Muscle of leg (tissue), 16 donors: ENCODE results near the gene PPY. TPM values are rescaled to one million over a fixed set of nuclear protein-coding genes. Genes with fewer than 3 reads are reported as not detected.

Experiments
- DNase-seq: peaks from one replicate; pipeline ENCODE4 v3.0.0; 2013
- H3K27ac ChIP-seq: one replicate; pipeline ENCODE4 v1.5.1; 2013; ENCODE audit warnings: mild to moderate bottlenecking, low read length, control low read depth
- H3K27me3 ChIP-seq: one replicate; pipeline ENCODE4 v1.6.1; 2013; ENCODE audit warnings: low read length; ENCODE audit not compliant: control insufficient read depth, insufficient read depth
- H3K36me3 ChIP-seq: one replicate; pipeline ENCODE4 v1.6.1; 2013; ENCODE audit warnings: low read length; ENCODE audit not compliant: control insufficient read depth, insufficient read depth
- H3K4me1 ChIP-seq: one replicate; pipeline ENCODE4 v1.6.1; 2013; ENCODE audit warnings: low read length; ENCODE audit not compliant: control insufficient read depth, insufficient read depth
- H3K4me3 ChIP-seq: one replicate; pipeline ENCODE4 v1.5.1; 2013; ENCODE audit warnings: low read length, control low read depth
- H3K9me3 ChIP-seq: replicated peaks from 2 replicates; pipeline ENCODE4 v1.6.1; 2013; ENCODE audit warnings: low read depth, low read length; ENCODE audit not compliant: control insufficient read depth
- WGBS: methylation state at CpG from one replicate; pipeline ENCODE4 v1.1.5; 2013; ENCODE audit warnings: missing lambda C conversion rate; ENCODE audit not compliant: insufficient coverage; 5-methylcytosine and 5-hydroxymethylcytosine counted together
- long read RNA-seq, 11 donors: transcript quantifications; one replicate each; lab custom pipeline, GENCODE V29; 2026
- polyA plus RNA-seq, 8 donors: library from polyadenylated mRNA; unstranded; fragments of 120-200 nt; gene quantifications; one replicate each; pipeline versions ENCODE4 v1.2.1 to v1.2.3, GENCODE V29; 2013; ENCODE audit warnings: inconsistent platforms in 1 of 8, low replicate concordance in 1 of 8; ENCODE audit not compliant: insufficient read length in 8 of 8, insufficient read depth in 1 of 8
- total RNA-seq: library from RNA; stranded (reverse); fragments of 120-200 nt; gene quantifications from one replicate; pipeline ENCODE4 v1.2.4, GENCODE V29; 2013

PPY gene, protein sequence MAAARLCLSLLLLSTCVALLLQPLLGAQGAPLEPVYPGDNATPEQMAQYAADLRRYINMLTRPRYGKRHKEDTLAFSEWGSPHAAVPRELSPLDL
- total RNA-seq (0.18 TPM), polyA plus RNA-seq (under 1 TPM in 5 of 8 donors, not detected in 3; 0.27 to 0.57 (median 0.50) TPM)
- long read RNA-seq, donor 1: 0 reads
- long read RNA-seq, donor 2: 0 reads
- long read RNA-seq, donor 3: 0 reads
- long read RNA-seq, donor 4: 0 reads
- long read RNA-seq, donor 5: 0 reads
- long read RNA-seq, donor 6: 0 reads
- long read RNA-seq, donor 7: 0 reads
- long read RNA-seq, donor 8, partial matches to known transcripts: 0 of 2 reads
- long read RNA-seq, donor 8, other reads (novel, unspliced or antisense): 0 of 2 reads
- long read RNA-seq, donor 9: 0 reads
- long read RNA-seq, donor 10, partial matches to known transcripts: 0 of 2 reads
- long read RNA-seq, donor 10, other reads (novel, unspliced or antisense): 0 of 2 reads
- long read RNA-seq, donor 11: 0 reads

DNA sequence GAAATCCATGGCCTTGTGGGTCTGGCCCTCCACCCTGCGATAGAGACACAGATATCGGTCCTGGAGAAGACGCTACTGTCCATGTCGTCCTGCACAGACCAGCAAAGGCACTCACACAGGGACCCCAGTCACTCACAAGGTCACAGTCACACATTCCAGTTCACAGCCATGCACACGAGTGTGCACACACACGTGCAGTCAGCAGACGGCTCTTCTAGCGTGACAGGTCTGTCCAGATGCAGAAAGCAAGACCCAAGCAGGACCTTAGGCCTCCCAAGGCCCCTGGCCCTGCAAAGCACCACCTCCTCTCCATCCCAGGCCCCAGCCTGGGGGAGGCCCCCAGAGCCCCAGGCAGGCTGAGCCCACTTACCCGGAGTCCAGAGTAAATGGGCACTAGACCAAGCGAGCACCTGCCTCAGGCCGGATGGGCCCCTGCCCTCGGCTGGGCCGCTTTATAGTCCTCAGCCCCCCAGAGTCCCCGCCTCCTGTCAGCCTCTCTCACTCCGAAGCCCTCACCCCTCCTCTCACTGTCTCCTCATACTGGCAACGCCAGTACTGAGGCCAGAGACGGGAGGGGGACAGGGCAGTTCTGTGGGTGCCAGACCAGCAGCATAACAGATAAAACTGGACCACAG is at the start of gene PPY:
PPY (minus strand) TSS at position 426 of the 635 bp plus-strand sequence. CDS start 822 bp downstream, outside the sequence.
- H3K9me3 ChIP-seq: no peaks in the 10 kb centered on the region
- WGBS: 48% methylated on average over 14 of the region's 17 CpGs
- H3K27me3 ChIP-seq: peaks cover 30% of the 10 kb centered on the region
- no peaks in the 10 kb centered on the region for H3K36me3 ChIP-seq
- no peak for DNase-seq
- peaks cover 11% of the 10 kb centered on the region for H3K4me1 ChIP-seq
- no peak within 1 kb of the TSS for H3K4me3 ChIP-seq
- no peak within 1 kb of the TSS for H3K27ac ChIP-seq

DNA sequence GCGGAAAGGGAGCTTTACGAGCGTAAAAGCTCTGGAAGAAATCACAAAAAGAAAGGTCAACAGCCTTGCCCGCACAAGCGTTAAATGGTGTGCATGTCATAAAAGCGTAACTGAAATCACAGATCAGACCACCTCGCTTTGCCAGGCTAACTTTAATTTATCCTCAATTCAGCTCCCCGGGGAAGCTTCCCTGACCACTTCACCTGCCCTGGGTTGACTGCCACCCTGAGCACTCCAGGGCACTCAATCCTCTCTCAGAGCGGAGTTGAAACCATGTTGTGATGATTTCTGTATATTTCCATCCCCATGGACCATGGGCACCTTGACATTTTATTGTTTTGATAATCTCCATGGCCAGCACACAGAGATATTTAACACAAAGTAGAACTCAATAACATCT is 46.0 kb upstream of the PPY start:
- WGBS: 48% methylated on average over 5 of the region's 9 CpGs
- Histone ChIP-seq H3K4me1 (peaks cover 12% of the 10 kb centered on the region), H3K4me3 (no peak overlapping the region), H3K27me3 (peaks cover 50% of the 10 kb centered on the region), H3K9me3 (no peaks in the 10 kb centered on the region), H3K27ac (no peak overlapping the region), H3K36me3 (no peaks in the 10 kb centered on the region)
- DNase-seq: no peak

DNA sequence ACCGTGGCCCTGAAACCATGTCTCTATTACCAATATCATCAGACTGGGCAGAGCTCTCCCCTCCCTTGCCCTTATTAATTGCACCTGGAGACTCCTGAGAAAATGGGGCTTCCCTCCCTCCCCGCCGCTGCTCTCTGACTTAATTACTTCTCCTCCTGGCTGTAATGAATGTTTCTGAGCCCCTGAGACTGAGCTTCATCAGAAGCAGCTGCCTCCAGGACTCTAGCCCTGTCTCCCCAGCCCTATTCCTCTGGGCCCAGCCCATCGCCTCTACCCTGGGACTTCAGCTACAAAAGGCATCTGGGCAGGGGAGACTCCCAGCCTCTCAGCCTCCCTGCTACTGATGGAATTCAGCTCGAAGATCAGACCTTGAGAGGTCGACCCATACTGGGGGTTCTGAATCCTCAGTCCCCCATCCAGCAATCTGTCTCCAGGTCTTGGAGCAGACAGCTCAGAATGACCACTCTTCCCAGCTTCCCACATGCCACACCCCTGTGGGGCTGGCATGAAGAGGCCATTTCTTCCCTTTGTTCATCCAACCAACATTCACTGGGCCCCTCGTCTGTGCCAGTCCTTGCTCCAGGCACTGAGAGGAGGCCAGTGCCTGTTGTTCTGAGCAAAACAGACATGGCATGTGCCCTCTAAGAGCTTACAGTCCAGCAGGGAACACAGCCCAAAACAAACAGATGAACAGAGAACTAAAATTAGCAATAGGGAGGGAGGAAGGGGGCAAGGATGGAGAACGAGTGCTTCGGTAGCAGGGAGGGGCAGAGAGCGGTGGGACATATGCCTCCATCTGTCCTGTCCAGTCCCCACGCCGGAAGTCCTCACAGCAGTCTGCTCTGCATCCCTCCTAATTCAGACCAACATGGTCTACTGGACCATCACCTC is 45.1 kb upstream of the PPY start:
- no peak for DNase-seq
- no peak overlapping the region for H3K27ac ChIP-seq
- H3K36me3 ChIP-seq: no peaks in the 10 kb centered on the region
- peaks cover 55% of the 10 kb centered on the region for H3K27me3 ChIP-seq
- WGBS: 37% methylated on average over 9 of the region's 12 CpGs
- no peak overlapping the region for H3K4me3 ChIP-seq
- H3K9me3 ChIP-seq: no peaks in the 10 kb centered on the region
- peaks cover 12% of the 10 kb centered on the region for H3K4me1 ChIP-seq

DNA sequence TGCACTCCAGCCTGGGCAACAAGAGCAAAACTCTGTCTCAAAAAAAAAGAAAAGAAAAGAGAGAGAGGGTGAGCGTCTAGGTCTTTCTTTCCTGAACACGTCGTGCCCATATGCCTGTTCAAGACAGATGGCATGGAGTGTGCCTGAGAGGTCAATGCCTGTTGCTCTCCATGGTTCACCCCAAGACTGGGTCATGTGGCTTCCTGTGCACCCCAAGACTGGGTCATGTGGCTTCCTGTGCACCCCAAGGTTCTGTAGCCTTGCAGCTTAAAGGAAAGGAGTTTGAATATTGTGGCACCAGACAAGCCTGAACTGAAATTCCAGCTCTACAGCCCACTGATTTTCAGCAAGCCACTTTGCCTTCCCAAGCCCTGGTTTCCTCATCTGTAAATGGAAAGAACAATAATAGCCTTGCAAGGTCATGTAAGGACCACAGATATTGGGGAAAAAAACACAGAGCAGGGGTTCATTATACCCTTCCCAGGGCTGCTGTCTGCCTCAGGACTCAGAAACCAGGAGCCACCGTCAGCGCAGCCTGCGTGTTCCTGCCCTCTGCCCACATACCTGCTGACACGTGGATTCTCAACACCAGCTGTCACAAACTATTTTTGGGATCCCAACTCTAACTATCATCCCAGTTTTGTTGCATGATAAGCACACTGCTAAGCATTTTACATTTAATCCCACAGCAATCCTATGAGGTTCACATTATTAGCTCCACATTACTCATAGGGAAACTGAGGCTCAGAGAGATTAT is 44.1 kb upstream of the PPY start:
- Histone ChIP-seq H3K4me3 (no peak overlapping the region), H3K27me3 (peaks cover 60% of the 10 kb centered on the region), H3K9me3 (no peaks in the 10 kb centered on the region), H3K4me1 (peaks cover 12% of the 10 kb centered on the region), H3K36me3 (no peaks in the 10 kb centered on the region), H3K27ac (no peak overlapping the region)
- 60% methylated on average over 5 of the region's 7 CpGs for WGBS
- no peak for DNase-seq

DNA sequence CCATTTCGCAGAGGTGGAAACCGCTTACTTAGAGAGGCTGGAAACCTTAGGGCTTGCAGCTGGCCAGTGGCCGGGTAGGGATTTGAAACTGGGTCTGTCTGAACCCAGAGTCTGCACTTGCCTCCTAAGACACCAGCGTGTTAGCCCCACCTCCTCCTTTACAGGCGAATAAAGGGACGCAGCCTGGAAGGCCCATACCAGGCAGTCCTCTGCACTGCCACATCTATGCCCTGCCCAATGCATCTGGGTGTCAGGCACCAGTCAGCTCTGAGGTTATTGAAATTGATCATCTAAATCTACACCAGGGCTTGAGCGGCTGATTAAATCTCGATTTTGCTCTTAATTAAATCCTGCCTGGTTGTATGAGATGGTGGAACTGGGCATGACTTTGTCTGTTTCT is 42.2 kb upstream of the PPY start:
- peak overlapping the region; percentile 46 for H3K4me3 ChIP-seq
- H3K27ac ChIP-seq: no peak overlapping the region
- no peak for DNase-seq
- H3K9me3 ChIP-seq: no peaks in the 10 kb centered on the region
- peaks cover 62% of the 10 kb centered on the region for H3K27me3 ChIP-seq
- H3K36me3 ChIP-seq: no peaks in the 10 kb centered on the region
- H3K4me1 ChIP-seq: peaks cover 12% of the 10 kb centered on the region
- WGBS: 43% methylated on average over 4 of the region's 8 CpGs

DNA sequence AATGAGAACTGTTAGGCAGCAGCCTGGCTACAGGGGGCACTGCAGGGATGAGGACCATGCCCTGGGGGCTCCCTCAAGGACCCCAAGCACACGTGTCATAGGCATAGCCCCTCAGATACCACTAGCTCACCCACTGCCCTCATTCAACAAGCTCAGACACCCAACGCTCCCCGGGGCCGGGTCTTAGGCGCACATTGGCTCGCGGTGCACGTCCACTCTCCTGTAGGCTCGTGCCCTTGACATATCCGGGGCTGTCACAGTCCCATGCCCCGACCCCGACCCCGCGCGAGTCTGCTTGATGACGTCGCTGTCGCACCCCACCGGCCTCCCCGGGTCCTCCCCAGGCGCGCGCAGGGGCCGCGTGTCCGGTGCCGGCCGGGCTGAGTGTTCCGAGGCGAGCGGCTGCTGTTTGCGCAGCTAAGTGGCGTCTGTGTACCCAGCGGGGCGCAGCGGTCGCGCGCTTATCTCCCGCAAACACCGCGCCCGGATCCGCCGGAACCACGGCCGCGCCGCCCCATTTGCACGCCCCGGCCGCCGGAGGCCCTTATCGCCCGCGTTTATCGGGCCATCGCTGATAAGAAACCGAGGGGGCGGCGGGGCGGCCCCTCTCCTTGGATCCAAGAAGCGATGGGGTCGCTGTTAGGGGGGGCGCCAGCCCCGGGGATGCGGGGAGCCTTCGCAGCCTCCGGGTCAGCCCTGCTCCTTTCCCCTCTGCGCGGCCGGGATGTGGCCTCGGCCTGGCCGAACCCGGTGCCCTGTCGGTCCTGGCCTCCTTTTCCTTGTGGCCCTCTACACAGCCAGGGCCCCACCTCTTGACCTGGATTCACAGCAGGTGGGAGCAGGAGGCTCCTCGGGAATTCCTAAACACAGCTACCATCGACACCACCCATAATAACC is 41.5 kb upstream of the PPY start:
- Histone ChIP-seq H3K27me3 (peaks cover 66% of the 10 kb centered on the region), H3K4me3 (peak overlapping the region; percentile 46), H3K36me3 (no peaks in the 10 kb centered on the region), H3K4me1 (peaks cover 12% of the 10 kb centered on the region), H3K9me3 (no peaks in the 10 kb centered on the region), H3K27ac (no peak overlapping the region)
- DNase-seq: peak; percentile 16
- WGBS: under 1% methylated on average over 75 of the region's 78 CpGs

DNA sequence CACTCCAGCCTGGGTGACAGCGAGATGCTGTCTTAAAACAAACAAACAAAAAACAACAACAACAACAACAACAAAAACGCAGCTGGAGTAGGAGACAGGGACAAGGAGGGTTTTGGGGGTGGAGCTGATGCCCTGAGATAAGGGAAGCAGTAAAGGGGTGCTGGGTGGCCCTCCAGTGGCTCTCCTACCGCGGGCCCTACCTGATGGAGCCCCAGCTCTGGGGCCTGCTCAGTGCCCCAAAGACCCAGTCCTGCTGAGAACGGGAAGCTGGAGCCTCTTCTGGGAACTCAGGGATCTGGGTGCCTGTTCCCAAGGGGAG is 40.9 kb upstream of the PPY start:
- 8% methylated on average over 1 of the region's 5 CpGs for WGBS
- peaks cover 12% of the 10 kb centered on the region for H3K4me1 ChIP-seq
- H3K27ac ChIP-seq: no peak overlapping the region
- DNase-seq: no peak
- H3K27me3 ChIP-seq: peaks cover 67% of the 10 kb centered on the region
- H3K4me3 ChIP-seq: no peak overlapping the region
- no peaks in the 10 kb centered on the region for H3K9me3 ChIP-seq
- H3K36me3 ChIP-seq: no peaks in the 10 kb centered on the region

DNA sequence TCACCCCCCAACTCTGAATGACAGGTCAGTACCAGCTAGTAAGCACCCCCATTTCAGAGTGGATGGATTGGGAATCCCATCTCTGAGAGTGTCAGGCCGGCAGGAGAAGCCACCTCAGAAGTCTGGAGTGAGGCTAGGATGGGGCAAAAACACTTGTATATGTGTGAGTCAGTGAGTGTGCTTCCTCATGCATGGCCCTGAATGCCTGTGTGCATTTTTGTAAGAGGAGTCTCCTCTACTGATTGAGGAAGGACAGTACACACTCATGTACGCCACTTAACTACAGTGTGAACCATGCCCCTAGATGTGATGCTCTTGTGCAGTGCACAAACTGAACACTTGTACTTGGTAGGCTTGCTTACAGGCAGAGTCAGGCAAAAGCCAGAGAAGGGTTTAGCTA is 39.9 kb upstream of the PPY start:
- H3K27me3 ChIP-seq: peaks cover 65% of the 10 kb centered on the region
- H3K27ac ChIP-seq: no peak overlapping the region
- WGBS: 86% methylated on average over 1 of the region's 2 CpGs
- DNase-seq: no peak
- H3K9me3 ChIP-seq: no peaks in the 10 kb centered on the region
- no peak overlapping the region for H3K4me3 ChIP-seq
- H3K4me1 ChIP-seq: peaks cover 12% of the 10 kb centered on the region
- H3K36me3 ChIP-seq: no peaks in the 10 kb centered on the region

DNA sequence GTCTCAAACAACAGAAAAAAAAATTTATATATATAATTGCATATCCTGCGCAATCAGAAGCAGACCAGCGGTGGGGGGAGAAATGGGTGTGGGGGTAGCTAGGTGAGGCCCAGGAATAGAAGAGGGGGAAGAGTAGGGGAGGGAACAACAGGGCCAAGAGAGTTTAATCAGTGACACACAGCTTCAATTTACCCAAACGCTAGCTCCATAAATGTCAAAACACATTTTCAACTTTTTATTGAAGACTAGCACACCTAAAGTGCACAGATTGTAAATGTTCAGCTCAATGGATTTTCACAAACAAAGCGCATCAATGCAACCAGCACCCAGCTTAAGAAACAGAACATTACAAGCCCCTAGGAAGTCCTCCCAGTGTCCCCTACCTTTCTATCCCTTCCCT is 37.4 kb upstream of the PPY start:
- no peak for DNase-seq
- Histone ChIP-seq H3K9me3 (no peaks in the 10 kb centered on the region), H3K4me3 (no peak overlapping the region), H3K36me3 (no peaks in the 10 kb centered on the region), H3K27me3 (peaks cover 54% of the 10 kb centered on the region), H3K27ac (no peak overlapping the region), H3K4me1 (peaks cover 12% of the 10 kb centered on the region)
- WGBS: 80% methylated on average over 1 of the region's 4 CpGs
